Motor neuron (in vitro differentiated cells): Measurements from ENCODE around the gene HOMER1. TPM values are rescaled to one million over a fixed set of nuclear protein-coding genes. Genes with fewer than 3 reads are reported as not detected.
A peak's percentile ranks its signal among the peaks of the same experiment; 100 is the strongest.

ENCODE experiments used
- ATAC-seq, 8 experiments: fragments of 200-7000 bp; cut with Tn5 transposase; replicated peaks in 6 of 8; 2 replicates each; pipeline ENCODE4 v1.8.0; 2021; ENCODE audit warnings: mild to moderate bottlenecking in 8 of 8, moderate library complexity in 8 of 8
- H3K27ac ChIP-seq, 2 donors: fragments of 250-450 bp; sonication (Bioruptor Pico); 2 replicates each; pipeline ENCODE4 v1.9.0; 2021; ENCODE audit warnings: antibody characterized with exemption in 2 of 2, mild to moderate bottlenecking in 2 of 2, moderate library complexity in 1 of 2
- H3K4me1 ChIP-seq, 2 donors: fragments of 250-450 bp; sonication (Bioruptor Pico); replicated peaks in 1 of 2; 2 replicates each; pipeline ENCODE4 v1.6.1; 2021; ENCODE audit warnings: antibody characterized with exemption in 2 of 2, mild to moderate bottlenecking in 2 of 2, moderate library complexity in 1 of 2
- H3K4me3 ChIP-seq, 5 donors: fragments of 250-450 bp; sonication (Bioruptor Pico); 2 replicates each; pipeline ENCODE4 v1.9.0; 2021; ENCODE audit warnings: antibody characterized with exemption in 5 of 5, mild to moderate bottlenecking in 5 of 5, moderate library complexity in 4 of 5
- WGBS, 10 experiments: fragments of 450-650 bp; shearing (Covaris generic); methylation state at CpG; one replicate each; pipeline ENCODE4 v1.0.0; 2022; 5-methylcytosine and 5-hydroxymethylcytosine counted together
- in situ Hi-C, 9 experiments: fragments of 400-800 bp; cut with MboI; loops; one replicate each; pipeline ENCODE4 v1.15.0; 2021; ENCODE audit warnings: low sequenced_read_pairs in 9 of 9, low pct_unique_long_range_greater_than_20kb in 2 of 9; ENCODE audit not compliant: unreplicated experiment in 9 of 9
- total RNA-seq, 8 experiments: library from RNA; unstranded; fragments of 300-600 nt; gene quantifications; 2 replicates each; pipeline versions ENCODE4 v1.2.3 to v1.2.4, GENCODE V29; 2022

Gene HOMER1
- total RNA-seq, 8 experiments from 2014 or later: 5.5 to 43.3 (median 21.0) TPM

GRCh38 chr5:79493596-79494345 lies 20.2 kb downstream of the HOMER1 start:
- no peaks in the 10 kb centered on the region for H3K4me1 ChIP-seq
- H3K27ac ChIP-seq: no peak overlapping the region
- in situ Hi-C loops: loop anchor here in 1 of 9 experiments (25.0 kb wide), 1 partner anchor 481 kb away; no protein-coding TSS in a partner anchor
- WGBS, 10 experiments: 86 to 100% (median 93%) methylated on average over 1 to 3 of the region's 3 CpGs; no CpG with 5 or more reads in 1 of the 10 experiments
- peak in 3 of 8 experiments; percentile 26 to 52 (median 40) for ATAC-seq
- H3K4me3 ChIP-seq: no peak overlapping the region

- Histone ChIP-seq H3K4me3 (no peak overlapping the region), H3K4me1 (no peaks in the 10 kb centered on the region), H3K27ac (no peak overlapping the region)
- ATAC-seq: no peak
- in situ Hi-C loops: loop anchor here in 1 of 9 experiments (25.0 kb wide), 1 partner anchor 480 kb away; no protein-coding TSS in a partner anchor
These were observed 22.1 kb downstream of the HOMER1 start for GRCh38 chr5:79491690-79492317.

- no peak for ATAC-seq
- in situ Hi-C loops: loop anchor here in 1 of 9 experiments (25.0 kb wide), 1 partner anchor 478 kb away; no protein-coding TSS in a partner anchor
- Histone ChIP-seq H3K4me1 (no peaks in the 10 kb centered on the region), H3K4me3 (no peak overlapping the region), H3K27ac (no peak overlapping the region)
These were observed 23.5 kb downstream of the HOMER1 start for GRCh38 chr5:79490323-79490936.

- H3K27ac ChIP-seq: no peak overlapping the region
These were observed 24.2 kb downstream of the HOMER1 start for GRCh38 chr5:79489773-79490172.

GRCh38 chr5:79488775-79489174 lies 25.2 kb downstream of the HOMER1 start:
- Histone ChIP-seq H3K4me3 (no peak overlapping the region), H3K27ac (no peak overlapping the region), H3K4me1 (no peaks in the 10 kb centered on the region)
- ATAC-seq: no peak
- in situ Hi-C loops: loop anchor here in 1 of 9 experiments (25.0 kb wide), 1 partner anchor 476 kb away; no protein-coding TSS in a partner anchor

More at GRCh38 chr5:79489773-79490172, 24.2 kb downstream of the HOMER1 start:
- 70 to 100% (median 100%) methylated on average over 1 of the region's 1 CpG; no CpG with 5 or more reads in 3 of the 10 experiments for WGBS, 10 experiments
- no peak for ATAC-seq
- H3K4me3 ChIP-seq: no peak overlapping the region
- no peaks in the 10 kb centered on the region for H3K4me1 ChIP-seq
- in situ Hi-C loops: loop anchor here in 1 of 9 experiments (25.0 kb wide), 1 partner anchor 477 kb away; no protein-coding TSS in a partner anchor

GRCh38 chr5:79488058-79488457 lies 25.9 kb downstream of the HOMER1 start:
- WGBS, 10 experiments: 67 to 100% (median 87%) methylated on average over 1 to 3 of the region's 3 CpGs; no CpG with 5 or more reads in 2 of the 10 experiments
- no peak for ATAC-seq
- in situ Hi-C loops: loop anchor here in 1 of 9 experiments (25.0 kb wide), 1 partner anchor 476 kb away; no protein-coding TSS in a partner anchor
- Histone ChIP-seq H3K27ac (no peak overlapping the region), H3K4me3 (no peak overlapping the region), H3K4me1 (no peaks in the 10 kb centered on the region)

GRCh38 chr5:79487251-79487650 lies 26.7 kb downstream of the HOMER1 start:
- in situ Hi-C loops: loop anchor here in 1 of 9 experiments (25.0 kb wide), 1 partner anchor 475 kb away; no protein-coding TSS in a partner anchor
- Histone ChIP-seq H3K27ac (no peak overlapping the region), H3K4me3 (no peak overlapping the region), H3K4me1 (no peaks in the 10 kb centered on the region)
- no peak for ATAC-seq
- 83 to 100% (median 98%) methylated on average over 1 to 3 of the region's 3 CpGs; no CpG with 5 or more reads in 2 of the 10 experiments for WGBS, 10 experiments

- ATAC-seq: no peak
- Histone ChIP-seq H3K4me1 (no peaks in the 10 kb centered on the region), H3K4me3 (no peak overlapping the region), H3K27ac (no peak overlapping the region)
- WGBS, 10 experiments: 0 to 100% (median 91%) methylated on average over 1 to 2 of the region's 2 CpGs; no CpG with 5 or more reads in 5 of the 10 experiments
- in situ Hi-C loops: loop anchor here in 1 of 9 experiments (25.0 kb wide), 1 partner anchor 474 kb away; no protein-coding TSS in a partner anchor
These were observed 27.8 kb downstream of the HOMER1 start for GRCh38 chr5:79486116-79486515.

- H3K4me3 ChIP-seq: no peak overlapping the region
- no peak for ATAC-seq
- in situ Hi-C loops: loop anchor here in 1 of 9 experiments (25.0 kb wide), 1 partner anchor 472 kb away; no protein-coding TSS in a partner anchor
- 83 to 100% (median 100%) methylated on average over 1 of the region's 1 CpG; no CpG with 5 or more reads in 3 of the 10 experiments for WGBS, 10 experiments
- no peaks in the 10 kb centered on the region for H3K4me1 ChIP-seq
- H3K27ac ChIP-seq: no peak overlapping the region
These were observed 29.2 kb downstream of the HOMER1 start for GRCh38 chr5:79484731-79485130.

- WGBS, 10 experiments: 83 to 100% (median 92%) methylated on average over 1 of the region's 1 CpG; no CpG with 5 or more reads in 6 of the 10 experiments
- Histone ChIP-seq H3K4me3 (no peak overlapping the region), H3K27ac (no peak overlapping the region), H3K4me1 (no peaks in the 10 kb centered on the region)
- no peak for ATAC-seq
- in situ Hi-C loops: loop anchor here in 1 of 9 experiments (25.0 kb wide), 1 partner anchor 469 kb away; no protein-coding TSS in a partner anchor
These were observed 32.4 kb downstream of the HOMER1 start for GRCh38 chr5:79481574-79481973.

GRCh38 chr5:79480991-79481390 lies 32.9 kb downstream of the HOMER1 start:
- no peak for ATAC-seq
- WGBS, 10 experiments: 94 to 100% (median 100%) methylated on average over 1 to 3 of the region's 3 CpGs; no CpG with 5 or more reads in 3 of the 10 experiments
- Histone ChIP-seq H3K4me1 (no peaks in the 10 kb centered on the region), H3K27ac (no peak overlapping the region), H3K4me3 (no peak overlapping the region)
- in situ Hi-C loops: loop anchor here in 1 of 9 experiments (25.0 kb wide), 1 partner anchor 469 kb away; no protein-coding TSS in a partner anchor

GRCh38 chr5:79475152-79475466 lies 38.8 kb downstream of the HOMER1 start:
- in situ Hi-C loops: loop anchor here in 1 of 9 experiments (25.0 kb wide), 1 partner anchor 463 kb away; no protein-coding TSS in a partner anchor
- H3K4me1 ChIP-seq: no peaks in the 10 kb centered on the region
- whole genome bisulfite sequencing, 10 experiments: 83 to 100% (median 94%) methylated on average over 2 to 4 of the region's 4 CpGs; no CpG with 5 or more reads in 2 of the 10 experiments
- H3K27ac ChIP-seq: no peak overlapping the region
- no peak overlapping the region for H3K4me3 ChIP-seq
- ATAC-seq: no peak
